Activated effector memory CD4-positive, alpha-beta T cell treated with Interleukin-2 at 50 U/mL for 16 hours (primary cell): ENCODE data around the gene KCNMA1.

Experiments used
- DNase-seq: peaks from one replicate; pipeline ENCODE4 v3.0.0-alpha.2; 2020

Gene KCNMA1

DNA sequence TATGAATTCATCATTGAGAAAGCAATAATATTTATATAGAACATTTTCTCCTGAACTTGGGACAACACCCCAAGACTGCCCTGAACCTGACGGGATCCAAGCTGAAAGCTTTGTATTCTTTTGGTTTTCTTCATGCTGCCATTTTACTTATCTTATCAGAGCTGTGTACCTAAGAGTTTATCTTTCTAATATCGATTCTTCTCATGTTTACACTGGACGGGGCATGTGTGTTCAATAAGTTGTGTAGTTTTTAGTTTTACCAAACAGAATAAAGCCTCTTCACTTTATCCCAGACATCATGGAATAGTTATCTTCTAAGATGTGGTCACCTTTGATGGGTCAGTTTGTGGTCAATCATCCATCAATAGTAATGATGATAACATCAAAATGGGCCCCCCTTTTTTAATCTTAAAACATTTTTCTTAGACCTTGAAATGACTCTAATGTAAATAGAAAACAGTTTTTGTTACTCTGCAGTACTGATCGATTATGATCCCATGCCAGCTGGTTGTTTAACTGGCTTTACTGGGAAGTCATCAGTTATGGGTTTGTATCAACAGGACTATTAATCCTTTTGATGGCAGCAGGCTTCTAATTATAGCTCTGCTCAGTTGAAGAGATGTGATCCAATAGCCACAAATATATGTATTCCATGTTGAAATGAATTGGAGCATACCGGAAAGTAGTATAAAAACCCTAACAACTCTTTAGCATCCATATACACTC is 446.1 kb downstream of the KCNMA1 start:
- no peak for DNase-seq

GRCh38 chr10:77190291-77190690 is 447.3 kb downstream of the KCNMA1 start:
- no peak for DNase-seq

DNA sequence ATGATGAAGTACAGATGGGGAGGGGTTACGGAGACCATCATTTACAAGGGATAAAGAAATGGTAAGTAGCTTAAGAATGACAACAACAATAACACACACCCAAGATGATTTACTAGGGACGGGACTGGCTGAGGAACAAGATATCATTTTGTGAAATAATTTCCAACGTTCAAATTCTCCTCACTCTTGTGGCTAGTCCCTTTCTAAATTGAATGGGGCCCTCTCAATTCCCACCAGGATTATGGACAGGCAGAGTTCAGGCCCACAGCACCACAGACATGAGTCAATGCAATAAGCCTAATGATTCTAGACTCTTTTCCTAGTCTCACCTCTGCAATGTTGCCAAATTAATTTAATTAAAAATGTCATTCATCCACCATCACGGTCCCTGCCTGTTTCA is 448.1 kb downstream of the KCNMA1 start:
- no peak for DNase-seq

DNA sequence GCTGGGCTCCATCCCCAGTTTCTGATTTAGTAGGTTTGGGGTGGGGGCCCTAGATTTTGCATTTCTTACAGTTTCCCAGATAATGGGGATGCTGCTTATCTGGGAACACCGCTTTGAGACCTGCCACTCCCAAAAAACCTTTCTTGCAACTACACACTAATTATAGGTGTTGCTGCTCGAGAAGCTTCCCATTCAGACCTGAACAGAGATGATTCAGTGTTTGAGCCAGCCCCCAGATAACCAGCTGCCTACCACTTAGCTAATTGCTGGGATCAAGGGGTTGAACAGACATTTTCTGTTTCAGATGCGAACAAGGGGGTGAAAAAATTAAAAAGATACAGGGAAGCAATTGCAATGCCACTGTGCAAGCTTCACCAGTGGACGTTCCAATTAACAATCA is 448.5 kb downstream of the KCNMA1 start:
- no peak for DNase-seq

DNA sequence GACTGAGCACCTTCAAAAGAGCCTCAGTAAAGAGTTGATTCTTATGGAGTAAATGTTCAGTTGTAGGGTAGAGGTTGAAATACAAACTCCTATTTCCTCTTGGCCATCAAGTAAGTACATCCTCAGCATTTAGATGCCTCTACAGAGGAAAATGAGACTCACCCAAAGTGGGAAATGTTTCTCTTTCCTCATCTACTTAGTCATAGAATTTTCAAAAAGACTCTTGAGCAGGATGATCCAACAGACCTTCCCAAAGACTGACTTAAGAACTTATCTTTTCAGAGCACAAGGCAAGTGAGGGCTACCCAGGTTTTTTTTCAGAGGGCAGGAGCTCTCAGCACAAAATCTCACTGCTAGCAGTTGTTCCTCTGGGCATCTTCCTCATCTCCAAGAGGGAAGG is 449.1 kb downstream of the KCNMA1 start:
- DNase-seq: no peak

DNA sequence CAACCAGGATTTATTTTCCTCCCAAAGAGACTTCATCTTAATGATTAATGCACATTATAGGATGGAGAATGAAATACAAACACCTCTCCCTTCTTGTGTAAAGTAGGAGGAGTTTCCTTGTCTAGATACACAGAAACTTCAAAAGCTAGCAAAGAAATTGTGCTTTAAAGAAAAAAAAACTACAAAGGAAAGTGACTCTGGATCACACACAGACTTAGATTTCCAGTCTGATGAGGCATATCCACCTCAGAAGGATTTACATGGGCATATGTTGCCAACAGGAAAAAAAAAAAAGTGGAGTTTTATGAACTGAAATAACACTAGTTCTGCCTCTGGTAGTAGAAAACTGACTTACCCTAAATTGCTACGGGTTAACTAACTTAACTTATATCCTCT is 449.6 kb downstream of the KCNMA1 start:
- DNase-seq: no peak

DNA sequence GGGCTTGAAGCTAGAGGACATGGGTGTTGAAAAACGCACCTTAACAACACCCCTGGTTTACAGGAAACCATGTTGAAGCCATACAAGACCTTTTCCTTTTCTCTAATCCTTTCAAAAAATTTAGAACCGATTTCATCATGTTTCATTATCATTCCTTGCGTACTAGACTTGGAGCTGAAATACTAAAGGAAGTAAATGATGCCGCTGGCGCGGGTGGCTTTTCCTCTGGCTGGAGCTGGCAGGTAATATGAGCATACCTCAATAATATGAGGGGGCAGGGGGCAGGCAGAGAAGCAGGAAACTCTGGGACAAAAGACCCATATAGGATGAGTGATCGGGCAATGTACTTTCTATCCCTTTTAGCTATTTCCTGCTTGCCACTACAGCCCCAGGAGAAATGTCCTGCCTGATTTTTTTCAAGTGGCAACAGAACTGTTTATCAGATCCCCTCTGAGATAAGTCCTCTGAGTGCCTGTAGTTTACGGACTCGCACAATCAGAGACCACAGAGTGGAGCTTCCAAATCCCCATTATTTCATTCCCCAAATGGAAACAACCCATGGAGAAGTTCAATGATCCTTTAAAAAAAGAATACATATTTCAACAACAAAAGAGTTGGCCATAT is 450.1 kb downstream of the KCNMA1 start:
- no peak for DNase-seq

- no peak for DNase-seq
Observed at GRCh38 chr10:77186936-77187335, 450.7 kb downstream of the KCNMA1 start.

- DNase-seq: no peak
Observed at GRCh38 chr10:77185696-77186095, 451.9 kb downstream of the KCNMA1 start.

DNA sequence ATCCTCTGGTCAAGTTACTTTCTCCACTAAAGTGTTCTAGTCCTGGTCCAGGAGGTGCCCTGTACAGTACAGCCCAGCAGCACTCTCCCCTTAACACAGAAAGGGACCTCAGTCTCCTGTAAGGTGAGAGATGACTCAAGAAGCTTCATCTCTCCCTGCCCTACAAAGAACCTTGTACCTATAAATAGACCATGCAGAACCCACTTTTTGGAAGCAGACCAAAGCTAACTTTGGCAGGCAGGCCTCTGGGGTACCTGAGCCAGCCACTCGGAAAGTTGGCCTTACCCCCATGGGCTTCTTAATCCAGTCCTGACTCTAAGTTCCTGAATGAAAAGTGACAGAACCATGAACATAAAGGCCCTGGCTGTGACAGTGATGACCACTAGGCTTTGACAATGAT is 454.8 kb downstream of the KCNMA1 start:
- DNase-seq: no peak

DNA sequence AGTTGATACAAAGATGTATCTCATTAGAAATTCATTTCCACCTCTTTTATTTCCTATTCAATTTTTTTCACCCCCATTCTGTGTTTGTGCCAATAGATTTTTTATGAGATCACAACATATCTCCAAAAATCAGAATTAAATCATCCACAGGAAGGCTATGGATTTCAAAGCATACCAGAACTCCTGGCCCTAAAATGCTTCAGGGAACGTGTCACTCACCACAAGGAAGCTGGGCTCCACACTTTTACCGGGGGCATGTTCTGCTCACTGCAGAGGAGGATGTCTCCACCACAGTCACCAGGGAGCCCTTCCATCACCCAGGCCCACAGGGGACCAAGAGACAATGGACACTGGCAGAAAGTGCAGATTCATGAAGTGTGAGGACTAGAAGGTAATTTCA is 456.8 kb downstream of the KCNMA1 start:
- DNase-seq: no peak

DNA sequence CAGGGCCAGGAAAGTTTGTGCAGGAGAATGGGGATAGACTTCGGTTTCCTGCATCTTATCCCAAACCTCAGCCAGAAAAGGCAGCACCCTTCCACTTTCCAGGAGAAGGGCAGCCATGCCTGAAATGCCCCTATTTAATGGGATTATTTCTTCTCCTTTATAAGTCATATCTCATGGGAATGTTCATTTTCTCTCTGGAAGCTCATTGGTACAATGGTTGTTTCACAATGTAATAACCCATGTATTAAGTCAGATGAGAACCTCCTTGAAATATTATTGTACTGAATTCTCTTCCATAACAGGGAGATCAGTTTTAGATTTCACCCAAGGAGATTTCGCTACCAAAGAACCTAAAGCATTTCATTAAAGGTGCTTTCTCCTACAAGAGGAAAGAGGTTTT is 457.5 kb downstream of the KCNMA1 start:
- DNase-seq: no peak

DNA sequence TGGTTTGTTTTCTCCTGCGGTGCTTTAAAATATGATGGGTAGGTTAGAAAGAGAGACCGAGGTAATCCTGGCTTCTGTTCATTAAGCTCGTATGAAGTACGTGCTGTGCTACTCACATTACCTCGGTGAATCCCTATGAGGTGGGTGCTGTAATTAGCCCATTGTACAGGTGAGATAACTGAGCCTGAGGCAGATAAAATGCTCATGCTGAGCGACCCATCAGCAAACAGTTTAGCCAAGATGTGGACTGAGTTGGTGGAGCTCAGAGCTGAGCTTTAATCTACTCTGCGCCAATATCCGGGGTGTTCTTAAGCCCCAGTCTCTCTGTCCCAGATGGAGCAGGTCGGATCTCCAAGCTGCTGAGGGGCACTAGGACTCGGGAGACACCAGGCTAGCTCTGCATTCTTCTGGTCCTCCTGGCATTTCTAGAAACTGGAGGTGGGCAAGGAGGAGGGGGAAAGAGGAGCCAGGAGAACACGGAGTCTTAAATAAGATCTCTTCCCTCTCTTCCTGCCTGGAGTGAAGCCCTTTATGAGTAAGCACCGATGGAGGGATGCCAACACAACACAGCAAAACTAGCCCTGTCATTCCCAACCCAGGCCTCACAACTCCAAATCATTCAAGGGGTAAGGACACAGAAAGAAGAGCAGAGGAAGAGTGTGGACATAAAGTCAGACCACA is 458.5 kb downstream of the KCNMA1 start:
- DNase-seq: no peak

- no peak for DNase-seq
Observed at GRCh38 chr10:77177589-77177988, 460.0 kb downstream of the KCNMA1 start.

GRCh38 chr10:77177161-77177560 is 460.4 kb downstream of the KCNMA1 start:
- no peak for DNase-seq

DNA sequence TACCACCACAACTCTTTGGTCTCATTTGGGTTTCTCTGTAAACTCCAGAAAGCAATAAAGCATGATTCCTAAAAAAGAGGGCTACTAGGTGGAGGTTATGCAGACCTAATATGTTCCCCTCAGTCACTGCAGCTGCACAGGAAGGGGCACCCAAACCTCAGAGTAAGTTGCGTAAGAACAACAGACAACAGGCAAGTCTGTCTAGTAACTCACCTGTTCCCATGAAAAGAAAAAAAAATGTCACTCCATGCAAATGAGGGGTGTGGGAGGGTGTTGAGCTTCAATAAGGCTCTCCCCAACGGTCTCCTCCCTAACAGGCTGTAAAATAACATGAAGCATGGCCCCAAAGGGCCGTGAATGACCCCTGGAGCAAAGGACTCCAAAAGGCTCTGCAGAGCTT is 461.4 kb downstream of the KCNMA1 start:
- no peak for DNase-seq

- no peak for DNase-seq
Observed at GRCh38 chr10:77175631-77176222, 461.9 kb downstream of the KCNMA1 start.

DNA sequence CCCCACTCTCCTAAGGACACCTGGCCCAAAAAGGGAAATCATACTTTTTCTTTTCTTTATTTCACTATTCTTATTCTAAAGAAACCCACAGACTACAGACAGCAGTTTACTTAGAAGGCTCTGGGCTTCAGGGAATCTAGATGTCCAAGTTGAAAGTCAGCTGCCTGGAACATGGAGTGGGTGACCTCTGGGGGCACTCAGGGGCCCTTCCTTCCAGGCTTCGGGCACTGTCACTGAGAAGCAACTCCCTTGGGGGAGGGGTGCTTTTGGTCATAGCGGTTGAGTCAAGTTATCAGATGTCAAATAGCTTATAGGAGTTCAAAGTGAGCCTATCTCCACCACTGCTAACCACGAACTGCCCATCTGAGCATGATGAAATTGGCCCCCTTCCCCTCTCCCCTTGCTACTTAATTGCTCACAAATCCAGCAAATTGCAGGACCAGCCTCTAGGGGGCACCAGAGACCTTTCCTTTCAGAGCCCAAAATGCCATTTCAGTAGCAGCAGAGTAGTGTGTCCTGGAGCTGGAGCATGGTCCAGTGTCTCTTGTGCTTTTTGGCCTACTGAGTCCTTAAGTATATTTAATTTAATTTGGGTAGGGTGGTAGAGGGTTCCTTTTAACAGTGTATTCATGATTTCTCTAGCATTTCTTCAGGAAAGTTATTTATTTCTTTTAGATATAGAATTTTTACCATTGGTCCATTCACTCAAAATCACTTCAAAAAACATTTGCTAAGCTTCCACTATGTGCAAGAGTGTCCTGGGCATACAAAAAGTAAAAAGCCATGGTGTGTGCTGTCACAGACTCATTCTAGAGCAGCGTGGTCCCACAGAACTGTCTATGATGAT is 463.8 kb downstream of the KCNMA1 start:
- DNase-seq: peak; percentile 33

DNA sequence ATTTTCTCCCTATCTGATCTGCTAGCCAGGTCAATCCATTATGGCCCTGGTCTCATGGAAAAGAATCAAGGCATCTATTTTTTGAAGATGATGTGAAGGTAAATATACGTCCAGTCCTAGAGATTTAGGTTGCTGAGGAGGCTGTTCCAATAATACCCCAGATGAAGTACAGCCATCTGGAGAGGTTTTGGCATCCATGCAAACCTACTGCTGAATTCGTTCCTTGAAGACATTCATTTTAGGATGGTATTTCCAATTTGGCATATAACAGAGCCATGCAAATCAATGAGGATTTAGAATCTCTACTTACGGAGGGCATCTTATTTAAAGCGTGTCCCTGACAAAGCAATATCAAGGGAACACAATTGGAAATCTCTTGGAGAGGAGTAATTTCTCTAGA is 465.5 kb downstream of the KCNMA1 start:
- no peak for DNase-seq

DNA sequence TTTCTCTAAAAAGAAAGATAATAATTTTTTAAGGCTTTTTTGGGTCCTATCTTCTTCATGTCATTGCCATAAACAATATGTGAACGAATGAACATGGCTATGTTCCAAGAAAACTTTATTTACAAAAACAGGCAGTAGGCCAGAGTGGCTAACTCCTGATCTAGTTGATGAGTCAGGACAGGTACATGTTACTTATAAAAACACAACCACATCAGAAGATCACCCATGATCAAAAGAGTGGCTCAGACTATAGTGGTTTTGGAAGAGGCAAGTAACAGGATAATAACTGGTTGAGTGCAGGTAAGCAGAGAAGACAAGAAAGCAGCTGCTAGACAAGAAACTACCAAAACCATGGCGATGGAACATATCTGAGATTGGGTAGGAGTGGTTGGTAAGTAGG is 468.7 kb downstream of the KCNMA1 start:
- no peak for DNase-seq

DNA sequence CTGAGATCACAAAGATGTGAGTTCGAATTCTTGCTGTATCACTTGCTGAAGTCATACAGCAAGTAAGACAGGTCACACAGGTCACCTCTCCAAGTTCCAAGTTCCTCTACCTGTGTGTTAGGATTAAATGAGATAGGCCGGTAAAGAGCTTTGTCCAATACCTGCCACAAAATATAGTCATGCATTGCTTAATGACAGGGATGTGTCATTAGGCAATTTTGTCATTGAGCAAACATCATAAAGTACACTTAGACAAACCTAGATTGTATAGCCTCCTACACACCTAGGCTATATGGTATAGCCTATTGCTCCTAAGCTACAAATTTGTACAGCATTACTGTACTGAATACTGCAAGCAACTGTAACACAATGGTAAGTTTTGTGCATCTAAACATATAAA is 469.4 kb downstream of the KCNMA1 start:
- DNase-seq: no peak

- peak; percentile 2 for DNase-seq
Observed at GRCh38 chr10:77165445-77166208, 472.0 kb downstream of the KCNMA1 start.
